ENCODE results near the gene C4A.

DNA sequence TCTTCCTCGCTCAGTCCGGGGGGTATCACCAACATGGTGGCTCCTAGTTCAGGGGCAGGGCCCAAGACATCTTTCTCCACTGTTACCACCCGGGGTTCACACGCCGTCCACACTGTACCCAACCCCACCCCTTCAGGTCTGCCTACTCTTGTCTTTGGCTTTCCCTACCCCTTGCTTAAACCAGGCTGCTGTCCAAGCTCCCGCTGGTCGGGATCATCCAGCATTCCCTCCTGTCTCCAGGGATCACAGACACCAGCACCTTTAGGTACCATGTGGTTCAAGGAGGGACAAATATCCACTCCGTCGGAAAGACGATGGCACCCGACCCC lies 23.5 kb upstream of the C4A start:
- TF ChIP-seq POLR2A (IDR thresholded peaks at IDR 0.05), result no peak
- no peak for TF ChIP-seq CTCF (IDR thresholded peaks at IDR 0.05)

Measured in lower leg skin (tissue), 3 donors.